ENCODE data around the gene SLC5A5.
A peak's percentile ranks its signal among the peaks of the same experiment; 100 is the strongest.

The SLC5A5 gene

DNA sequence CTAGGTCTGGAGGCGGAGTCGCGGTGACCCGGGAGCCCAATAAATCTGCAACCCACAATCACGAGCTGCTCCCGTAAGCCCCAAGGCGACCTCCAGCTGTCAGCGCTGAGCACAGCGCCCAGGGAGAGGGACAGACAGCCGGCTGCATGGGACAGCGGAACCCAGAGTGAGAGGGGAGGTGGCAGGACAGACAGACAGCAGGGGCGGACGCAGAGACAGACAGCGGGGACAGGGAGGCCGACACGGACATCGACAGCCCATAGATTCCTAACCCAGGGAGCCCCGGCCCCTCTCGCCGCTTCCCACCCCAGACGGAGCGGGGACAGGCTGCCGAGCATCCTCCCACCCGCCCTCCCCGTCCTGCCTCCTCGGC is at the start of gene SLC5A5:
TSS of gene SLC5A5 (plus strand) at position 68 of the 373 bp plus-strand sequence. CDS start 375 bp downstream, outside the sequence.
- no peak for DNase-seq (ENCODE audit: low spot score)

DNA sequence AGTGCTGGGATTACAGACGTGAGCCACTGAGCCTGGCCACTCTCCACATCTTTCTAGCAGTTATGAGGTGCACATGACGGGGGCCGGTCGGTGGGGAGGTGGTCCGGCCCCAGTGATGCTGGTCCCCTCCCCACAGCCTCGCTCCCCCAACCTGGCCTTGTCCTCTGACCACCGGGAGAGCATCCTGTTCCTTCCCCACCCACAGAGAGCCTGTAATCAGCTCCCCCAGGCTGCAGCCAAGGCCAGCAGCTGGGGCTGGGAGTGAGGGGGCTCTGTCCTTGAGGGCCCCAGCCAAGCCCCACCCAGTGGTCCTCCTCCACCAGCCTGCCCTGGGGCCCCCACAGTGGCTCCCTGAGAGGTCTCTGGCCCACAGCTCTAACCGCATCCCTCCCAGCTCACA is 47.4 kb upstream of the SLC5A5 start:
- no peak for DNase-seq (ENCODE audit: low spot score)

DNA sequence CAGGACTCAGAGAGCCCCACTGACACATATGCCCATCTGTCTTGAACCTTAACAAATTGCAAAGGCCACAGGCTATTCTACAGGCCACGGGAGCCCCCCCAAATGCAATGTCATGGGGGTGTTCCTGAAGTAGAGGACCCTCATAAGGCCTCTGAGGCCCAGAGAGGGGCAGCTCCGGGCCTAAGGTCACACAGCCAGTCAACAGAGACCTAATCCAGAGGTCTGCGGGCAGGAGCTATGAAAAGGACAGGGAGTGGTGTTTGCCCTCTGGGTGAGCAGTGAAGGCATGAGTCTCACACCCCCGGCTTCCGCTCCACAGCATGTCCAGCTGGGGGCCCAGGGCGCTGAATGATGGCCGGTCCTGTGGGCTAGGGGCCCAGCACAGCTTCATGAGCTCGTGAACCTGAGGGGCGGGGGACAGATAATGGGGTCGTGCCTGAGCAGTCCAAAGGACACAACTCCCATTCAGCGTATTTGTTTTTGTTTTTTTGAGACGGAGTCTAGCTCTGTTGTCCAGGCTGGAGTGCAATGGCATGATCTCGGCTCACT is 45.2 kb upstream of the SLC5A5 start:
- DNase-seq (ENCODE audit: low spot score): no peak

DNA sequence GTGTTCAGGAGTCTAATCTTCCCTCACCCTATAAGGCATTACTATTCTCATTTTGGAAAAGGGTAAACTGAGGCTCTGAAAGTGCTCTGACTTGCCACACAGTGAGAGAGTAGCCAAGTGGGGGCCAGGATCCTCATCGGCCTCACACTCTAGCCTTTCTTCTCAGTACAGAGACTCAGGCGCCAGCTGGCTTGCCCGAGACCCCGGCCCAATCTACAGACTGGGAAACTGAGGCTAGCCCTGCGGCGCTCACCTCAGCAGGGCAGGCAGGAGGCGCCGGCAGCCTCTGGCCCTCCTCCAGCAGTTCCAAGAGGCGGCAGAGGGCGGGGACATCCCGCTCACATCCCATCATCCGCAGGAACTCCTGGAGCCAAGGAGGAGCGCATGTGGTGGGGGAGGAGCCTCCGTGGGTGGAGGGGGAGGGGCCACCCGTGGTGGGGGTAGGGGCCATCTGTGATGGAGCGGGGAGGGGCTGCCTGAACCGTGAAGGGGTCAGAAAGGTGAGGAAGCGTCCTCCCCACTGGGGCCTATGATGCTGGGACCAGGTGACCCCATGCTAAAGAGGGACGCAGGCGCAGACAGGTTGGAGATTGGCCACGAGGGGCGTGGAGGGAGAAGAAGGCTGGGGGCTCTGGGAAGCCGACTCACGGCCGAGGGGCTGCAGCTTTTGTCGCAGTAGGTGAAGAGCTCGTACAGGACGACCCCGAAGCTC is 41.7 kb upstream of the SLC5A5 start:
- DNase-seq (ENCODE audit: low spot score): no peak

DNA sequence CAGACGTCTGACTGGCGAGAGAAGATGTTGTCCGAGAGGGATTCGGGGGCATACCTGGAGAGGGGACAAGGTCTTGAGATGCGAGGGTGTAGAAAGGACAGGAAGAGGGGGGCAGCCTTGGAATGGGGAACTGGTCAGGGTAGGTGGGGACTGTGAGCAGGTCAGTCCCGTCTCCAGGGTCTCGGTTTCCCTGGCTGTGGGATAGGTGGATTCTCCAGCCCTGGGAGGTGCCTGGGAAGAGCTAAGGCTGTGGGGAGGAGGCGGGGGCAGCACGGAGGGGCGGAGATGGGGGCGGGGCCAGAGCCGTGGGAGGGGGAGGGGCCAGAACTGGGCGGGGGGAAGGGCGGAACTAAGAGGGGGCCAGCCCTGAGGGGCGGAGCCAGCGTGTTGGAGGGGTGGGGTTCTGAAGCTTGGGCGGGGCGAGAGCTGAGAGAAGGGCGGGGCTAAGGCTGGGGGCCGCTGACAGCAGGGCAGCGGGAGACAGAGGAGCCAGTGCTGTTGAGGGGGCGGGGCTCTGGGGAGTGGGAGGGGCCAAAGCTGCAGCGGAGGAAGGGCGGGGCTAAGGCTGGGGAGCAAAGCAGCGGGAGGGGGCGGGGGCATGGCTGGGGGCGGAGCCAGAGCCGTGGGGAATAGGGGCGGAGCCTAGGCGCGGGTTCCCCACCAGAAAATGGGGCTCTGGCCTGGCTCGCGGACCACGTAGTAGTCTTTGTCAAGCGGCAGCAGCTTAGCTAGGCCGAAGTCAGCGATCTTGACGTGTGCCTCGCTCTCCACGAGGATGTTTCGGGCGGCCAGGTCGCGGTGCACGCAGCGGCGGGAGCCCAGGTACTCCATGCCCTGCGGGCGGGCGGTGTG is 41.0 kb upstream of the SLC5A5 start:
- peak; percentile 13 for DNase-seq (ENCODE audit: low spot score)

DNA sequence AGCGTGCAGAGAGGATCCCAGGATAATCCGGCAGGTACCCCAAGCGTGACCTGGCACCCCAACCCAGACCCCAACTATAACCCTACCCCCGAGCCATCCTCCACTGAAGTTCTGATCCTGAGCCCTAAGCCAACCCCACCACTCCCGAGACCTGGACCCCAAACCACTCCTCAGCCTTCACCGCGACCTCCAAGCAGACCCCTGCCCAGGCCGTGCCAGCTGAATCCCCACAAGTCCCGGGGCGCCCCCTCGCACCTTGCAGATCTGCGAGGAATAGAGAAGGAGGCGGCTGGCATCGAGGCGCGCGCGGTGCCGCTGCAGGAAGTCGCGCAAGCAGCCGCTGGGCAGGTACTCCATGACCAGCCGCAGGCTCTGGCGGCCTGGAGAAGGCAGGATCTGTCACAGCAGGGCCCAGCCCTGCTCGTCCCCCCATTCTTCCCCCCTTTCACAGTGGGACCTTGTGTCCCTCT is 40.3 kb upstream of the SLC5A5 start:
- DNase-seq (ENCODE audit: low spot score): no peak

DNA sequence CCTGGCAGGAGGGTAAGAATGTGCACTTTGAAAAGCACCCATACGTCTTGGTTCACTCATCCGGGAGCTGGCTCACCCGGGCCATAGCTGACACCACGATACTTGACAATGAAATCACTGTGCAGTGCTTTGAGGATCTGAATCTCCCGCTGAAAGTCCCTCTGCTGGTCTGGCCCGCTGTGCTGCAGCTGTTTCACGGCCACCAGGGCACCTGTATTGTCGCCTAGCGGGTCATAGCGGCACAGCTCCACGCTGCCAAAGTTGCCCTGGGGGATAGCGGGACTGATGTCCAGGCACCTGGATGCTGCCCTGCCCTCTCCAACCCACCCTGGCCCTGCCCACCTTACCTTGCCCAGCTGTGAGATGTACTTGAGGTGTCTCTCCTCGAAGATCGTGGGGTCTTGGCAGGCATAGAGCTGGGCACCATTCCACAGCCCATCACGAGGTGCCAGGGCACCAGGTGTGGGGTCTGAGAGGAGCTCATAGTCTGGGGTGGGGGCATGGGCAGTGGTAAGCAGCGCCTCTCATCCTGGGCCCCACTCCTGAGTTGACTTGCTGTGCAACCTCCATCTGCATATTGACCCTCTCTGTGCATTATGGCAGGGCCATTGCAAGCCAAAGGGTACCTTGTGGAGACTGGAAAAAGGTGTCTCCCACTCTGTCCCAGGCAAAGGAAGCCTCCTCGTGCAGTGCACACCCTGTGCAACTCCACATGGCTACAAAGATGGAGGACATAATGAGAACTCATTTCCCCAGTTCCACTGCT is 39.1 kb upstream of the SLC5A5 start:
- DNase-seq (ENCODE audit: low spot score): no peak

DNA sequence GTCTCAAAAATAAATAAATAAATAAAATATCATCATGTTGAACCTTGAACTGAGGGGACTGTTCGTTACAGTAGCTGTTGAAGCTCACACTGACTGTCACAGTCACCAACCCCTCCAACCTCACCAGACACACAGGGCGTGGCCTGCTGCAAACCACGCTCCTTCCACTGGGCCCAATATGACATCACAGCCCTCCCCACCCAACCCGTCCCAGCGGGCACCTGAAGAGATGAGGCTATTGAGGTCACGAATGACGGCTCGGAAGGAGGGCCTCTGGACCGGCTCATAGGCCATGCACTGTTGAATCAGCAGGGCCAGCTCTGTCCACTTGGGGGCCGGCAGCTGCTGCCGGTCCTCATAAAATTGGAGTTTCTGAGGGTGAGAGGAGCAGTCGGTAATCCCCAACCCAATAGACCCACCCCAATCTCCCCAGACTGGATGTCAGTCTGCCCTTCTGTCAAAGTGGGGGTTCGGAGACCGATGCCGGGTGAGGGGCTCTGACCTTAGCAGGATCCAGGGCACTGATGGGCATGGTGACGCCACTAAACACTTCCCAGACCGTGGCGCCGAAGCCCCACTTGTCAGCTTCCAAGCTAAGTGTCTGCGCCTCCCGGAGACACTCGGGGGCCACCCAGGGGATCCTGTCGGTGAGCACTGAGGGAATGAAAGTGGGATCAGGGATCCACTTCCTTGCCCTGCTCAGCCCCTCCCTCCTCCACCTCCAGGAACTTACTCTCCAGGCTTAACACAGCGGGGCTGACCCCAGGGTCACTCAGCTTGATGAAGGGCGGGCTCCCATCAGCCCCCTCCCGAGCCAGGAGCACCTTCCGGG is 37.2 kb upstream of the SLC5A5 start:
- DNase-seq (ENCODE audit: low spot score): no peak

DNA sequence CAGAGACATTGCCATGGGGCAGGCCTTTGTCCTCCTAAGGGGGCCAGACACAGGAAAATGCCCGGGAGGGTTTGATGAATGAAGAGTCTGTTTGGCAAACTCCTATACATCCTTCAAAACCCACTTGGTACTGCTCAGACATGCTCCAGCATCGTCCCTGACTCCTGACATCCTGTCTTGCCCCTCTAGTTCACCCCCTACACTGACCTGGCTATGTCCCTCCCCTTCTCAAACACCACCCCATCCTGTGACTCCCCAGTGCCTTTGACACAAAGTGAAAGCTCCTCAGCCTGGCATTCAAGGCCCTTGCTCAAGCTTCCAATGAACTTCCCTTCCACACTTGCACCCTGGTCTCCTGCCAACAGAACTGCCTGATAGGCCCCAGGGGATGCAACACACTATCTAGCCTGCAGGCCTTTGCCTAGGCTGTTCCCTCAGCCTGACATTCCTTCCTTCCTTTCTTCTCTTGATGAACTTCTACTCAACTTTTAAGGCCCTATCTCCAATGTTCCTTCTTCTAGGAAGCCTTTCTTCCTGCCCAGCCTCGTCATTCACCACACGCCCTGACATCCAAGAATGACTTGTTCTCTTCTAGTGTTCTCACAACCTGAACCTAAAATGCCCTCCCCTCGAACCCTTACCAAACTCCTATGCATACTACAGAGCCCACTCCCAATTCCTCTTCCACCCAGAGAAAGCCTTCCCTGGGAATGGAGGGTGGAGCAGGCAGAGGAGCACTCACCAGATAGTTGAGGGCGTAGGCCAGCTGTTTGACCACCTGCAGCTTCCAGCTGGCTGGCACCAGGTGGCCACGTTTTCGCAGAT is 36.4 kb upstream of the SLC5A5 start:
- no peak for DNase-seq (ENCODE audit: low spot score)

DNA sequence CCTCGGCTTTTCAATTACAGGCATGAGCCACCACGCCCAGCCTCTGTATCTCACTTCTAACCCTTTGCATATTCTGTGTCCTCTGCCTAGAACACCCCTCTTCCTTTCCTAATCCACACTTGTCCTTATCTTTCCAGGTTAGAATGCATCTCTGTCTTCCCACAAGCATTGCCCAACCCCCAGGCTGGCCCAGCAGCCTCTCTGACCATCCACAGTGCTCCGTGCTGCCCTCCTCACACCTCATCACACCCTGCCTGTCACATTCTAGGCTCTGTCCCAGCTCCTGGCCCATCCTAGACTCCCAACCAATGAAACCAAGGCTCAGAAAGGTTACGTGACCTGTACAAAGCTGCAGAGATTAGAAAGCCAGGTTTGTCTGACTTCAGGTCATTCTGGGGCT is 35.2 kb upstream of the SLC5A5 start:
- DNase-seq (ENCODE audit: low spot score): no peak

DNA sequence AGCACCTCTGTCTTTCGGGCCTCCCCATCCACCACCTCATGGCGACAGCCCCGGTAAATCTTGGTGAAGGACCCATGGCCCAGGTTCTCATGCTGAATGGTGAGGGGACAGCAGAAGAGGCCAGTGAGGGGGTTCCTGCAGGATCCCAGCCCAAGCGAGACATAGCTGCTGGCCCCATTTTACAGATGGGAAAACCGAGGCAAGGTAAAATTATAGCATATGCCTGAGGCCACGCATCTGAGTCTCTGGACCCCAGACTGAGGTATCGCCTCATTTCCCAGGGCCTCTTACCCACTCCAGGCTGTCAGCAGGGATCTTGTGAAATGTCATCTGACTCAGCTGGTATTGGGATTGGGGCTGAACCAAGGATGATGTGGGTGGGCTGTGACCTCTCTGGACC is 33.8 kb upstream of the SLC5A5 start:
- DNase-seq (ENCODE audit: low spot score): no peak

DNA sequence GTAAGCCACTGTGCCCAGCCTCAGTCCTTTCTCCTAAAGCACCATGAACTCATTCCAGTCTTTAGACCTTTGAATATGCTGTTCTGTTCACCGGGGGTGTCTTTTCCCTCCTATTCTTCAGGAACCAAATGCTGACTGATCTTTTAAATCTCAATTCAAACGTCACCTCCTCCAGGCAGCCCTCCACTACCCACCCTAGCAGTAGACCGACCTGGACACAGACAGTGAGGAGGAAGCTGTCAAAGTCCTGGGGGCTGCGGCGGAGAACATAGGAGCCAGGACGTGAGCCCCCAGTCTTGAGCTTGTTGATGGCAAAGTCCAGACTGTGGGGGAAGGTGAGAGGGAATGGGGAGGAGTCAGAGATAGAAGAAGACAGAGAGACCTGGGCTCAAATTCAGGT is 31.7 kb upstream of the SLC5A5 start:
- no peak for DNase-seq (ENCODE audit: low spot score)

DNA sequence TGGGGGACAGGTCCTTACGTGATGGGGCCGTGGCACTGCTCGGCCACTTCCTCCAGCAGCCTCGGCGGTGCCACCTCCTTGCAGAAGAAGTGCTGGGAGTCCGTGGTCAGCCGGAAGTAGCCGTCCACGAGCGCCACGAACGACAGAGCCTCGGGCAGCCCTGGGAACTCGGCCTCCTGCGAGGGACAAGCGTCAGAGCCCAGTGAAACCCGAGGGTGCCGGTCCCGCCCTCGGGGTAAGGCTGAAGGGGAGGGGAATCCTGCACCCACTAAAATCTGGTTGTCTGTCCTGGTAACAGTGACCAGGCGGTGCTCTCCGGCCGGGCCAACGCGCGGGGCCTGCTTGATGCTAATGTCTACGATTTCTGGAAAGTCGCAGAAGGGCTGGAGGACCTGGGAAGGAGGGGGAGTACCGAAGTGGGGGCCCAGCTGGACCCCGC is 30.4 kb upstream of the SLC5A5 start:
- no peak for DNase-seq (ENCODE audit: low spot score)

DNA sequence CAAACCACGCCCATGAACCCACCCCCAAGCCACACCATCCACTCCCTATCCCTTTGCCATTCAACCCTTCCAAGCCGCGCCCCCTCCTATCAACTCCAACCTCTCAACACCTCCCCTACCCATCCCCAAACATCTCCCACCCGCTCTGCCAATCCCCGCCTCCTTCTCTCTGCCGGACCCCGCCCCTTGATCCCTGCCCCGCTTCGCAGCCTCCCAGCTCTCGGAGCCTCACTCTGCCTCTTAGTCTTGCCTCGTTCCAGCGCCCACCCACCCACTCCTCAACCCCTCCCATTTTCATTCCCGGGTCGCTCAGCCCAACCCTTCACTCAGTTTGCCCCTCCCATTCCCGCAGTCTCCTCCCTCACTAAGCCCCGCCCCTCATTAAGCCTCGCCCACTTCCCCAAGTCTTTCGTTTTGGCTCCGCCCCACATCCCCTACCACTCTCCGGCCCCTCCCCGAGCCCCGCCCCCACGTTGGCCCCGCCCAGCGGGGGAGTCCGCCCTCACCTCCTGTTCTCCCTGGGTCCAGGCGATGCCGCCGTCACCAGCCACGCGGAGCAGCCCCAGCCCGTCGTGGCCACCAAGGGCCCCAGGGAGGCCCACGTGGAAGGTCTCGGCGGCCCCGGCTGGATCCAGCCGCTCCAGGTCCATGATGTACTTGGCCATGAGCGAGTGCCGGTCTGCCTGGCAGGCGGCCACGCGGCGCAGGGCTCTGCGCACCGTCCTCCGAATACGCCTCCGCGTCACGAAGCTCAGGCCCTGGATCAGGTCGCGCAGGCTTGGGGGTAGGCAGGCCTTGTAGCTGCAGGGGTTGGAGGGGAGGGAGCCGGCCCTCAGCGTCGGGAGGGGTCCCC is 29.7 kb upstream of the SLC5A5 start:
- peak; percentile 23 for DNase-seq (ENCODE audit: low spot score)

DNA sequence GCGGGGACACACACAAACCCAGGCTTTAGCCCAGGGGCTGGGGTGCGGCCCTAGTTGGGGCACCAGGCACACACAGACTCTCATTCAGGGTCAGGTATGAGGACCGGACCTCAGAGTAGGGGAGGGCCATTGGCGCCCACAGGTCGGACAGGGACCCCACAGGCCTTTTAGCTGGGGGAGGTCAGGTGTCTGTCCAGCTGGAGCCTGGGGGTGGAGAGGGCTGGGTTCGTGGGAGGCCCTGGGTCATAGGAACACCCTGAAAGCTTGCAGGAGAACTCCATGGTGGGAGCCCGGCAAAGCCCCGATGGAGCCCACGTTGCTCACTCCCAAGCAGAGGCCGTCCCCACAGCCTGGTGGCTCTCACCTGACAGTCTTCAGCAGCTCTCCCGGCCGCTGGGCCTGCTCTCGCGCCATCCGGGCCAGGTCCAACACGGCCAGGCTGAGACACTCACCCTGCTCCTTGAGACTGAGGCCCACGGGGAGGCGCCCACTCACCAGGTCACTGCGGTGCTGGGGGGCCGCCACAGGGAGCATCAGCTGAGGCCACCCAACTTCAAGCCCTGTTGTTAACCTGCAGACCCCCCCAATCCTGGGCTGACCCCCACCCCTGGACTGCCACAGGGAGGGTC is 29.0 kb upstream of the SLC5A5 start:
- no peak for DNase-seq (ENCODE audit: low spot score)

DNA sequence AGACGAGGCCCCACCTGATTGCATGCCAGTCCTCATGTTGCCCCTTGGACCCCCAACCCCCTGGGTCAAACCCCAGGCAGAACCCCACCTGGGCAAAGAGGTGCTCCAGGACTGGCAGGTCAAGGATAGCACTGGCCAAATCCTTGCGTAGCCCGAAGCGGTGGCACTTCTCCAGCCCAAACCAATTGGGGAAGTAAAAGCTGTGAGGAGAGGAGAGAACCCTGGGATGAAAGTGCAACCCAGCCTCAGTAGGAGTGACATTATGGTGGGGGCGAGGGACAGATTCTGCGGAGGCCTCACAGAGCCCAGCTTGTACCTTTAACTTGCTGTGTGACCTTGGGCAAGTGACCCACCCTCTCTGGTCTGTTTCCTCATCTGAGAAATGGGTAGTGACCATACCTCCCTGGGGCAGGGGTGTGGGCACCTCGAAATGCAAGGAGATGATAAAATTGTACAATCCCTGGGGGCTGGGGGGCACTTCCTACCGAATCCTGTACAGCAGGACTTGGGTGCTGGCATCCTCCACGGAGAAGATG is 28.4 kb upstream of the SLC5A5 start:
- DNase-seq (ENCODE audit: low spot score): no peak

DNA sequence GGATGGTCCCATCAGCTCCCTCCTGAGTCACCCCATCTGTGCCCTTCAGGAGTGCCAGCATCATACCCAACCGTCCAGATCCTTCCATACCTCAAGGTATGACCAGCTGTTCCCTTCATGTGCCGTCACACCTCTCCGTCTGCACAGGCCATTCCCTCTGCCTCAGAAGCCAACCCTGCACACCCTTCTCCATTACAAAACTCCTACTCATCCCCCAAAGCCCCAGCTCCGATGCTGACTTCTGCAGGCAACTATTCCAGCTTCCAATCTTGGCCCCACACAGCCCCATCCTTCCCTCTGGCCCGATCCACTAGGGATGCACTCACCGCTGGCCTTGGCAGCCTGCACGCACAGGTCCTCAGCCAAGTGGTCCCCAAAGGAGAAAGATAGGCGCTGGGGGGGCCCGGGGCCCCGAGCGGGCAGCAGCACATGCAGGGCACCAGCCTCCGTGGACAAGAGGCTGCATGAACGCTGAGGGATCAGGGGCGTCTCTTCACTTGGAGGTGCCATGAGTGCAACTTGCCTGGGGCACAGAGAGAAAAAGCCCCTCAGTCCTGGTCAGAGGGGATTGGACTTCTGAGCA is 27.7 kb upstream of the SLC5A5 start:
- DNase-seq (ENCODE audit: low spot score): no peak

DNA sequence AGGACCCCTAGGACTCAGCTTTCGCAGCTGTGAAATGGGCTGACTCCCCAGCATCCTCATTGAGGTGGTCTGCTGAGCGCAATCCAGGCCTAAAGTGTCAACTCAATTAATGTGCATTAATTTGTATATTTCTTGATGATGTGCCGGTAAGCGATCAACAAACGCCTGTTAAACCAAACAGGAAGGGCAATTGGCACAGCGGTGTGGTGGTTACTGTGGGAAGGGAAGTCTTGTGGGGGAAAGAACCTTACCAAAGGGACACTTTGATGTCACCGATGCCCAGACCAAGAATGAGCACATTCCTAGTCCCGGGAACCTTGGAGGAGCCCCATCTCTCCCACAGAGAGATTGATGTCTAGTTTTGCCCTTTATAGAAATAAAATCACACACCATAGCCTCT is 25.6 kb upstream of the SLC5A5 start:
- no peak for DNase-seq (ENCODE audit: low spot score)
